ENCODE results near the gene NELL2. TPM values are rescaled to one million over a fixed set of nuclear protein-coding genes. Genes with fewer than 3 reads are reported as not detected.

The NELL2 gene
- total RNA-seq, 1 donor from 2014 or later: 0.05 TPM

- DNase-seq (ENCODE audit: low read depth): no peak
Observed at GRCh38 chr12:44484862-44485261, 391.3 kb downstream of the NELL2 start.

- no peak for DNase-seq (ENCODE audit: low read depth)
Observed at GRCh38 chr12:44477331-44477980, 398.7 kb downstream of the NELL2 start.

GRCh38 chr12:44476683-44477082, 399.4 kb downstream of the NELL2 start:
- DNase-seq (ENCODE audit: low read depth): no peak

- DNase-seq (ENCODE audit: low read depth): no peak
Observed at GRCh38 chr12:44465139-44465538, 411.0 kb downstream of the NELL2 start.

GRCh38 chr12:44464180-44464579, 411.9 kb downstream of the NELL2 start:
- DNase-seq (ENCODE audit: low read depth): no peak

- no peak for DNase-seq (ENCODE audit: low read depth)
Observed at GRCh38 chr12:44462729-44463128, 413.4 kb downstream of the NELL2 start.

DNA sequence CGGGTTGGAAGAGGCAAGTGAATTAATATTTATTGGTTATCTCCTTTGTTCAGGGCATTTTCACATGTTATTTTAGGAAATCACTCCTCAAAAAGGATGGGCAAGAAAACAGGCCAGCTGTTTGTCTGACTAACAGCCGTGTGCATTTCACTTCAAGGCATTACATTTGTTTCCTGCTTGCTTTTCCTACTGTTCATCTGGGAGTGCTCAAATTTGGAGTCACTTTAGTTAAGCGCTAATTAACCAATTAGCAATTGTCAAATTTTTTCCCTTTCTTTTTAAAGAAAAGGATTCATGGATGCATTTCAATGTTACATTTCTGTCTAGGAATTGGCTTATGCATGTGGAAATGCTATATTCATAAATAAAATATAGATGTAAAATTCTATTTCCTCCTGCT, 415.9 kb downstream of the NELL2 start:
- DNase-seq (ENCODE audit: low read depth): no peak

DNA sequence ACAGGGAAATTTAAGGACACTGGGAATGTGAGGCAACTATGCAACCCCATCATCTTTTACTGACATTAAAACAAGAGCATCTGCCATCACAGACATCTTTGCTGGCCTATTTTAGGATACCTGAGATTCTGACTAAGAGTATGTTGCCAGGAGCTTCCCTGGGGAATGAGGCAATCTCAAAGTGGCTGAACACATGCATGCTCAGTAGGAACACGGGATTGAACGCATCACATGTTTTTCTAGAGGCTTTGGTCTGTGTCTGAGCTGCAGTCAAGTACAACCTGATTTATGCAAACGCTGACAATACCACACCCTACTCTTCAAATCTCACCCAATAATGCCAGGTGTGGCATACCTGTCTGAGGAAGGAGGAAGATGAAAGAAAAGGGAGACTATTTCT, 416.5 kb downstream of the NELL2 start:
- DNase-seq (ENCODE audit: low read depth): no peak

Other genes starting within 250 kb of the NELL2 start
- not detected in 2 replicates for gene DBX2, start 174.8 kb upstream of the NELL2 start, total RNA-seq